ENCODE results near the gene XYLT1. TPM values are rescaled to one million over a fixed set of nuclear protein-coding genes. Genes with fewer than 3 reads are reported as not detected.

XYLT1 gene
- total RNA-seq, 1 experiment from 2014 or later, result 7.5 TPM

- intact Hi-C loops (cut with micrococcal nuclease; ENCODE audit: unreplicated experiment), result loop anchor here (1.0 kb wide), 1 partner anchor 267 kb away; no protein-coding TSS in a partner anchor
- Mint-ChIP-seq H3K4me3 (ENCODE audit: low read depth, unreplicated experiment) (peak overlapping the region; percentile 74), H3K4me1 (ENCODE audit: low read depth, unreplicated experiment) (peaks cover 20% of the 10 kb centered on the region), H3K9me3 (ENCODE audit: low read depth, unreplicated experiment) (no peaks in the 10 kb centered on the region), H3K27me3 (ENCODE audit: unreplicated experiment) (peaks cover 62% of the 10 kb centered on the region), H3K36me3 (ENCODE audit: insufficient read depth, unreplicated experiment) (peaks cover 25% of the 10 kb centered on the region), H3K27ac (ENCODE audit: unreplicated experiment) (no peak overlapping the region)
- CTCF ChIA-PET, result no interaction called here
- DNase-seq, result no peak
- TF ChIP-seq CTCF (IDR thresholded peaks at IDR 0.05; ENCODE audit: unreplicated experiment), result no peak
- no TSS peak for BruUV-seq (replicated peaks)
These were observed 1.1 kb upstream of the XYLT1 start for GRCh38 chr16:17471719-17472461.

DNA sequence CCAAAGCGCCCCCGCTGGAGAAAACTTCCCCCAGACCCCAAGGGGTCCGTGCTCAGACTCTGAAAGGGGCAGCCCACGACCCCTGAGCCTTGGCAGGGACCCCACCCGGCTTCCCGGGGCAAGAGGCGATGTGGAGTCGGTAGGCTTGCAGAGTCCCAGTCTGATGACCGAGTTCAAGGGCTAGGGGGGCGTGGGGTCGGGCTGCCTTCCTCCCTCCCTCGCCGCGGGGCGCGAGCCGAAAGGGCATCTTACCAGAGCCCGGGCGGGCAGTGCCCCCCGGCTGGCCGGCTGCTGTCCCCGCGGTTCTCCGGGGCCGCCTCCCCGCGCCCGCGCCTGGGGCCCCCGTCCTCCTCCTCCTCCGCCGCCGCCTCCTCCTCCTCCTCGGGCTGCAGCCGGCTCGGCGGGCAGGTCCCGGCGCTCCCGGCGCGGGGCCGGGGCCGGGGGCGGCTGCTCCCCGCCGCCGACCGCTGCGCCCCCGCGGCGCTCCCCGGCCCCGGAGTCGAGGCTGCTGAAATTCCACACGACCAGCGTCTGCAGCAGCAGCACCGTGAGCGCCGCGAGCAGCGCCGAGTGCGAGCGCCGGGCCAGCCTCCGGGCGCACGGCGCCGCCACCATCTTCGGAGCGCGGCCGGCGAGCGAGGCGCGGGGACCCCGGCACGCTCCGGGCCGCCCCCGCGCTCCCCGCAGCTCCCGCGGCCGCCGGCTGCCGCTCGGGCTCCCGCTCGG lies 415 bp downstream of the XYLT1 start:
- intact Hi-C loops (cut with micrococcal nuclease; ENCODE audit: unreplicated experiment), result no loop called here
- no TSS peak for BruUV-seq (replicated peaks)
- Mint-ChIP-seq H3K27ac (ENCODE audit: unreplicated experiment) (peak overlapping the region; percentile 30), H3K4me3 (ENCODE audit: low read depth, unreplicated experiment) (peak overlapping the region; percentile 74), H3K9me3 (ENCODE audit: low read depth, unreplicated experiment) (no peaks in the 10 kb centered on the region), H3K36me3 (ENCODE audit: insufficient read depth, unreplicated experiment) (peaks cover 25% of the 10 kb centered on the region), H3K27me3 (ENCODE audit: unreplicated experiment) (peaks cover 50% of the 10 kb centered on the region), H3K4me1 (ENCODE audit: low read depth, unreplicated experiment) (peaks cover 20% of the 10 kb centered on the region)
- peak; percentile 25 for DNase-seq
- CTCF ChIA-PET, result interaction anchor here (0.6 to 0.8 kb wide), 2 partner anchors 79 to 93 kb away, joined by 3 to 4 read pairs; no protein-coding TSS in a partner anchor
- no peak for TF ChIP-seq CTCF (IDR thresholded peaks at IDR 0.05; ENCODE audit: unreplicated experiment)

- Mint-ChIP-seq H3K27ac (ENCODE audit: unreplicated experiment) (peak overlapping the region; percentile 30), H3K9me3 (ENCODE audit: low read depth, unreplicated experiment) (no peaks in the 10 kb centered on the region), H3K4me3 (ENCODE audit: low read depth, unreplicated experiment) (peak overlapping the region; percentile 74), H3K27me3 (ENCODE audit: unreplicated experiment) (peaks cover 44% of the 10 kb centered on the region), H3K36me3 (ENCODE audit: insufficient read depth, unreplicated experiment) (peaks cover 25% of the 10 kb centered on the region), H3K4me1 (ENCODE audit: low read depth, unreplicated experiment) (peaks cover 20% of the 10 kb centered on the region)
- intact Hi-C loops (cut with micrococcal nuclease; ENCODE audit: unreplicated experiment), result loop anchor here (2.0 to 5.0 kb wide), 5 partner anchors 73 to 312 kb away; no protein-coding TSS in a partner anchor
- no peak for DNase-seq
- TF ChIP-seq CTCF (IDR thresholded peaks at IDR 0.05; ENCODE audit: unreplicated experiment), result no peak
- CTCF ChIA-PET, result interaction anchor here (0.6 to 3.0 kb wide), 3 partner anchors 78 to 242 kb away, joined by 3 to 14 read pairs (median 4); no protein-coding TSS in a partner anchor
- BruUV-seq (replicated peaks), result no TSS peak
These were observed 999 bp downstream of the XYLT1 start for GRCh38 chr16:17469741-17470181.

- H3K36me3 Mint-ChIP-seq (ENCODE audit: insufficient read depth, unreplicated experiment), result peaks cover 25% of the 10 kb centered on the region
- H3K4me3 Mint-ChIP-seq (ENCODE audit: low read depth, unreplicated experiment), result peak overlapping the region; percentile 74
- DNase-seq, result no peak
- peaks cover 20% of the 10 kb centered on the region for H3K4me1 Mint-ChIP-seq (ENCODE audit: low read depth, unreplicated experiment)
- TF ChIP-seq CTCF (IDR thresholded peaks at IDR 0.05; ENCODE audit: unreplicated experiment), result no peak
- peaks cover 38% of the 10 kb centered on the region for H3K27me3 Mint-ChIP-seq (ENCODE audit: unreplicated experiment)
- H3K9me3 Mint-ChIP-seq (ENCODE audit: low read depth, unreplicated experiment), result no peaks in the 10 kb centered on the region
- TSS peak; percentile 23 for BruUV-seq (replicated peaks)
- peak overlapping the region; percentile 30 for H3K27ac Mint-ChIP-seq (ENCODE audit: unreplicated experiment)
- CTCF ChIA-PET, result interaction anchor here (0.8 to 3.0 kb wide), 4 partner anchors 27 to 242 kb away, joined by 3 to 14 read pairs (median 3); no protein-coding TSS in a partner anchor
- intact Hi-C loops (cut with micrococcal nuclease; ENCODE audit: unreplicated experiment), result loop anchor here (2.0 to 5.0 kb wide), 5 partner anchors 72 to 312 kb away; no protein-coding TSS in a partner anchor
These were observed 1.6 kb downstream of the XYLT1 start for GRCh38 chr16:17469011-17469740.
